Left renal cortex interstitium (tissue), 4 donors: ENCODE results near the gene ANKUB1. TPM values are rescaled to one million over a fixed set of nuclear protein-coding genes. Genes with fewer than 3 reads are reported as not detected.

Source experiments
- DNase-seq, 4 donors: peaks; one replicate each; pipeline ENCODE4 v3.0.0-alpha.2; 2013; ENCODE audit warnings: low read depth in 4 of 4, low spot score in 2 of 4, missing footprints in 1 of 4
- polyA plus RNA-seq, 4 donors: library from polyadenylated mRNA; unstranded; fragments of 120-200 nt; gene quantifications; one replicate each; pipeline ENCODE4 v1.2.1, GENCODE V29; 2013; ENCODE audit not compliant: insufficient read length in 4 of 4

The ANKUB1 gene
- polyA plus RNA-seq, 4 donors, result 0.17 to 0.70 (median 0.36) TPM; not detected in 1

GRCh38 chr3:149716984-149717383 is 75.4 kb downstream of the ANKUB1 start:
- no peak for DNase-seq

GRCh38 chr3:149715247-149715646 is 77.1 kb downstream of the ANKUB1 start:
- no peak for DNase-seq

- DNase-seq, result no peak
These were observed 78.4 kb downstream of the ANKUB1 start for GRCh38 chr3:149713730-149714654.

Other genes starting within 250 kb of the ANKUB1 start
- gene WWTR1, start 134.5 kb downstream of the ANKUB1 start, polyA plus RNA-seq, result 10 to 100 TPM; 88.7 to 99.8 (median 93.5) TPM
- gene COMMD2, start 40.1 kb downstream of the ANKUB1 start, polyA plus RNA-seq, result 10 to 100 TPM; 55.5 to 62.1 (median 57.9) TPM
- gene RNF13, start 20.7 kb upstream of the ANKUB1 start, polyA plus RNA-seq, result 100 to 1,000 TPM in 1 of 4 donors, 10 to 100 TPM in 3; 69.3 to 110 (median 88.0) TPM
- gene PFN2, start 178.3 kb upstream of the ANKUB1 start, polyA plus RNA-seq, result 100 to 1,000 TPM; 380 to 474 (median 439) TPM